ENCODE data around the gene KRTAP10-7. TPM values are rescaled to one million over a fixed set of nuclear protein-coding genes. Genes with fewer than 3 reads are reported as not detected.

Gene KRTAP10-7
- total and polyA plus RNA-seq, 10 donors: not detected

DNA sequence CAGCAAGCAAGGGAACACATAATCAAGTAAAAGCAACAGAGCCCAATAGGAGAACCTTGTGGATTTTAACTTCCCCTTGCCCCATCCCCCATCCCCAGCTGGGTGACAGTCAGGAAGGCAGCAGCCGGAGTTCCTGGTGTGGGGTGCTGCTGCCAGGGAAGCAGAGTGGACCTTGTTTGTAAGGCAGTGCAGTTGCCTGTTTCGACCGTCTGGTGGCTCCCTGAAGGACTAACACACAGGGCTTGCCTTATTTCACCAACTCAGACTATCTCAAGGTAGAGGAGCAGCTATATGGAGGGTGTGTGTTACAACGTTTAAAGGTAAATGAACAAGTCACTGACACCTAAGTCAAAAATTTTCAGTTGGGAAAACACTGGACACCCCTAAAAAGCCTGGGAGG, 18.1 kb downstream of the KRTAP10-7 start:
- 26 to 40% (median 37%) methylated on average over 4 of the region's 4 CpGs for WGBS, 5 donors
- Histone ChIP-seq H3K4me3 (peak overlapping the region in 1 of 8 donors; percentile 5), H3K4me1 (peaks cover 0 to 18% (median 5%) of the 10 kb centered on the region in 6 donors), H3K36me3 (no peaks in the 10 kb centered on the region), H3K9me3 (peaks cover 1 to 40% (median 30%) of the 10 kb centered on the region in 8 donors), H3K27me3 (replicated peaks in 1 of 7) (peaks cover 0 to 28% (median 0%) of the 10 kb centered on the region in 7 donors), H3K27ac (peak overlapping the region in 7 of 8 donors; percentile 45 to 84 (median 69))
- no peak for TF ChIP-seq POLR2AphosphoS5 (IDR thresholded peaks at IDR 0.05)
- TF ChIP-seq, protein P1, sequence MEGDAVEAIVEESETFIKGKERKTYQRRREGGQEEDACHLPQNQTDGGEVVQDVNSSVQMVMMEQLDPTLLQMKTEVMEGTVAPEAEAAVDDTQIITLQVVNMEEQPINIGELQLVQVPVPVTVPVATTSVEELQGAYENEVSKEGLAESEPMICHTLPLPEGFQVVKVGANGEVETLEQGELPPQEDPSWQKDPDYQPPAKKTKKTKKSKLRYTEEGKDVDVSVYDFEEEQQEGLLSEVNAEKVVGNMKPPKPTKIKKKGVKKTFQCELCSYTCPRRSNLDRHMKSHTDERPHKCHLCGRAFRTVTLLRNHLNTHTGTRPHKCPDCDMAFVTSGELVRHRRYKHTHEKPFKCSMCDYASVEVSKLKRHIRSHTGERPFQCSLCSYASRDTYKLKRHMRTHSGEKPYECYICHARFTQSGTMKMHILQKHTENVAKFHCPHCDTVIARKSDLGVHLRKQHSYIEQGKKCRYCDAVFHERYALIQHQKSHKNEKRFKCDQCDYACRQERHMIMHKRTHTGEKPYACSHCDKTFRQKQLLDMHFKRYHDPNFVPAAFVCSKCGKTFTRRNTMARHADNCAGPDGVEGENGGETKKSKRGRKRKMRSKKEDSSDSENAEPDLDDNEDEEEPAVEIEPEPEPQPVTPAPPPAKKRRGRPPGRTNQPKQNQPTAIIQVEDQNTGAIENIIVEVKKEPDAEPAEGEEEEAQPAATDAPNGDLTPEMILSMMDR (IDR thresholded peaks at IDR 0.05 in 8 of 11, conservative IDR thresholded peaks at IDR 0.05 in 3 of 11): peak in 5 of 11 experiments; percentile 19 to 34 (median 26)
- DNase-seq: peak; percentile 74
- intact Hi-C loops (cut with DNase I; ENCODE audit: low total_unique reads): no loop called here

DNA sequence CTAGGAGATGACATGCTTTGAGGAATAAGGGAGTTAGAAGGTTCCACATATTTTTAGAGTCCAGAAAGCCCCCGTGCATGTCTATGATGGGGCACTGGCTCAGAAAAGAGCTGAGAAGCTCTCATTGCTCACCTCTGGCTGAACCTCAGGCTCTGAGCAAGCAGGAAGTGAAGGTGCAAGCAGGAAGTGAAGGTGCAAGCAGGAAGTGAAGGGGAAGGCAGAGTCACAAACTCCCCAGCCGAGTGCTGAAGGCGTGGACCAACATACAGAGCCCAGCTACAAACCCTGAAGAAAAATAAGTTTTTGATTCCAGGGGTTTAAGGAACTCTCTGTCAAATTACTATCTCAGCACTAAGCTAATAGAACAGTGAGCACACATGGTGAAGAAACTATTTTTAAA, 18.5 kb downstream of the KRTAP10-7 start:
- intact Hi-C loops (cut with DNase I; ENCODE audit: low total_unique reads): no loop called here
- TF ChIP-seq POLR2AphosphoS5 (IDR thresholded peaks at IDR 0.05): peak in 1 of 3 donors; percentile 36
- TF ChIP-seq, protein P1 (IDR thresholded peaks at IDR 0.05 in 8 of 11, conservative IDR thresholded peaks at IDR 0.05 in 3 of 11): no peak
- H3K36me3 ChIP-seq: no peaks in the 10 kb centered on the region
- peaks cover 0 to 24% (median 0%) of the 10 kb centered on the region in 7 donors for H3K27me3 ChIP-seq (replicated peaks in 1 of 7)
- H3K4me1 ChIP-seq: peaks cover 0 to 18% (median 5%) of the 10 kb centered on the region in 6 donors
- peak overlapping the region in 1 of 8 donors; percentile 5 for H3K4me3 ChIP-seq
- DNase-seq: peak; percentile 76
- H3K9me3 ChIP-seq: peaks cover 5 to 44% (median 34%) of the 10 kb centered on the region in 8 donors
- WGBS, 5 donors: 36 to 60% (median 46%) methylated on average over 3 of the region's 3 CpGs
- peak overlapping the region; percentile 22 to 84 (median 64) for H3K27ac ChIP-seq

DNA sequence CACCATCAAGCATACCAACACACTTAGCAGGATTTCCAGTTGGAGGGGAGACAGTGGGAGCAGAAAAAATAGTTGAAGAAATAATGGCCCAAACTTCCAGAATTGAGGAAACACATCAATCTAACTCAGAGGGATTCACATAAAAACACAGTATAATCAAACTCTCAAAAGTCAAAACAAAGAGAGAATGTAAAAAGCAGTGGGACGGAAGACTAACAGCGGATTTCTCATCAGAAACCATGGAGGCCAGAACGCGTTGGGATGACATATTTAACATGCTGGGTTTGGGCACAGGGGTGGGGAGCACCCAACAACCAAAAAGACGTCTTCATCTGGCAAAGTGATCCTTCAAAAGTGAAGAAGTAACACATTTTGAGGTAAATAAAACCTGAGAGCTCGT, 19.5 kb downstream of the KRTAP10-7 start:
- TF ChIP-seq POLR2A (IDR thresholded peaks at IDR 0.05): no peak
- TF ChIP-seq, protein P1 (IDR thresholded peaks at IDR 0.05 in 8 of 11, conservative IDR thresholded peaks at IDR 0.05 in 3 of 11): no peak
- no peak for TF ChIP-seq POLR2AphosphoS5 (IDR thresholded peaks at IDR 0.05)
- H3K27me3 ChIP-seq (replicated peaks in 1 of 7): peaks cover 0 to 15% (median 0%) of the 10 kb centered on the region in 7 donors
- H3K4me1 ChIP-seq: peaks cover 0 to 18% (median 5%) of the 10 kb centered on the region in 6 donors
- intact Hi-C loops (cut with DNase I; ENCODE audit: low total_unique reads): no loop called here
- H3K27ac ChIP-seq: peak overlapping the region in 6 of 8 donors; percentile 48 to 84 (median 72)
- no peak overlapping the region for H3K4me3 ChIP-seq
- no peak for DNase-seq
- 87 to 94% (median 91%) methylated on average over 6 of the region's 6 CpGs for WGBS, 5 donors
- no peaks in the 10 kb centered on the region for H3K36me3 ChIP-seq
- H3K9me3 ChIP-seq: peaks cover 5 to 54% (median 44%) of the 10 kb centered on the region in 8 donors

DNA sequence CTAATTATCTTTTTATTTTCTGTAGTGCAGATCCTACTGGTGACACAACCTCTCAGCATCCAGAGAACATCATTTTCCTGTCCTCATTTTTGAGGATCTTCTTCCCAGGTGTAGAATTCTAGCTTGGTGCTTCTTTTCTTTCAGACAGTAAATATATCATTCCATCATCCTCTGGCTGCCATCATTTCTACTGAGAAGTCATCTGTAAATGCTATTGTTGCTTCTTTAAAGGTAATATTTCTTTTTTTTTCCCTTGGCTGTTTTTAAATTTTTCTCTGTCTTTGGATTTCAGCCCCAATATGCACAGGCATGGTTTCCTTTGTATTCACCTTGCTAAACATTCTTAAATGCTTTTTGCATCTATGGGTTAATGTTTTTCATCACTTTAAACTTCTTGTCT, 23.2 kb downstream of the KRTAP10-7 start:
- Histone ChIP-seq H3K36me3 (no peaks in the 10 kb centered on the region), H3K27ac (no peak overlapping the region), H3K27me3 (replicated peaks in 1 of 7) (peaks cover 0 to 25% (median 0%) of the 10 kb centered on the region in 7 donors), H3K4me1 (peaks cover 0 to 26% (median 7%) of the 10 kb centered on the region in 6 donors), H3K4me3 (no peak overlapping the region), H3K9me3 (peaks cover 5 to 63% (median 48%) of the 10 kb centered on the region in 8 donors)
- DNase-seq: no peak
- TF ChIP-seq POLR2AphosphoS5 (IDR thresholded peaks at IDR 0.05): no peak
- TF ChIP-seq POLR2A (IDR thresholded peaks at IDR 0.05): no peak
- TF ChIP-seq, protein P1 (IDR thresholded peaks at IDR 0.05 in 8 of 11, conservative IDR thresholded peaks at IDR 0.05 in 3 of 11): no peak
- intact Hi-C loops (cut with DNase I; ENCODE audit: low total_unique reads): no loop called here
